Fibroblast of pulmonary artery (primary cell): ENCODE results near the gene GPR160.
A peak's percentile ranks its signal among the peaks of the same experiment; 100 is the strongest.
"Not testable (repeated sequence)": the region's sequence is repeated elsewhere in the genome, so short reads cannot be mapped to it uniquely, and the experiment has no call there.

ENCODE experiments used
- DNase-seq: peaks from one replicate; pipeline ENCODE4 v3.0.0-alpha.2; 2010; ENCODE audit warnings: low read depth
- H3K4me3 ChIP-seq: replicated peaks from 2 replicates; pipeline ENCODE4 v1.5.1; 2011; ENCODE audit warnings: low read depth, mild to moderate bottlenecking, control low read depth, low read length, moderate library complexity
- TF ChIP-seq, protein P1 (sequence below): IDR thresholded peaks from 2 replicates; pipeline ENCODE4 v1.5.1; 2011; ENCODE audit warnings: mild to moderate bottlenecking, control low read depth, low read length, inconsistent platforms; ENCODE audit errors: missing control alignments

The GPR160 gene

DNA sequence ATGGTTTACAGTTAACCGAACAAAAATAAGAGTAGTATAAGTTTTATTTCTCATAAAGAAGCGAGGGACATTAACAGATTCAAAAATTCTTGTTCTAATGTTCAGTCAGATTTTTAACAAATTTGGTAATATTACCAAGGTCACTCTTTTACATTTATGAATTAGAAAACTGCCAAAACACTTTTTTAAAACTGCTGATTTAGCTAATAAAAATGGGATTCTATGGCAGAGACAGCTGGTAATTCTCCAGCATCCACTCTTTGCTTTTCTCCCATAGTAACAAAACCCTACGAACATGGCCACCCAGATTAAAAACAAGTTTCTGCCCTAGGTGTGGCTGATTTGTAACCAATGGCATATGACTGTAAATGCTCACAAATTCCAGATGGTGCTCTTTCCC is 71.2 kb downstream of the GPR160 start:
- TF ChIP-seq, protein P1, sequence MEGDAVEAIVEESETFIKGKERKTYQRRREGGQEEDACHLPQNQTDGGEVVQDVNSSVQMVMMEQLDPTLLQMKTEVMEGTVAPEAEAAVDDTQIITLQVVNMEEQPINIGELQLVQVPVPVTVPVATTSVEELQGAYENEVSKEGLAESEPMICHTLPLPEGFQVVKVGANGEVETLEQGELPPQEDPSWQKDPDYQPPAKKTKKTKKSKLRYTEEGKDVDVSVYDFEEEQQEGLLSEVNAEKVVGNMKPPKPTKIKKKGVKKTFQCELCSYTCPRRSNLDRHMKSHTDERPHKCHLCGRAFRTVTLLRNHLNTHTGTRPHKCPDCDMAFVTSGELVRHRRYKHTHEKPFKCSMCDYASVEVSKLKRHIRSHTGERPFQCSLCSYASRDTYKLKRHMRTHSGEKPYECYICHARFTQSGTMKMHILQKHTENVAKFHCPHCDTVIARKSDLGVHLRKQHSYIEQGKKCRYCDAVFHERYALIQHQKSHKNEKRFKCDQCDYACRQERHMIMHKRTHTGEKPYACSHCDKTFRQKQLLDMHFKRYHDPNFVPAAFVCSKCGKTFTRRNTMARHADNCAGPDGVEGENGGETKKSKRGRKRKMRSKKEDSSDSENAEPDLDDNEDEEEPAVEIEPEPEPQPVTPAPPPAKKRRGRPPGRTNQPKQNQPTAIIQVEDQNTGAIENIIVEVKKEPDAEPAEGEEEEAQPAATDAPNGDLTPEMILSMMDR: no peak

DNA sequence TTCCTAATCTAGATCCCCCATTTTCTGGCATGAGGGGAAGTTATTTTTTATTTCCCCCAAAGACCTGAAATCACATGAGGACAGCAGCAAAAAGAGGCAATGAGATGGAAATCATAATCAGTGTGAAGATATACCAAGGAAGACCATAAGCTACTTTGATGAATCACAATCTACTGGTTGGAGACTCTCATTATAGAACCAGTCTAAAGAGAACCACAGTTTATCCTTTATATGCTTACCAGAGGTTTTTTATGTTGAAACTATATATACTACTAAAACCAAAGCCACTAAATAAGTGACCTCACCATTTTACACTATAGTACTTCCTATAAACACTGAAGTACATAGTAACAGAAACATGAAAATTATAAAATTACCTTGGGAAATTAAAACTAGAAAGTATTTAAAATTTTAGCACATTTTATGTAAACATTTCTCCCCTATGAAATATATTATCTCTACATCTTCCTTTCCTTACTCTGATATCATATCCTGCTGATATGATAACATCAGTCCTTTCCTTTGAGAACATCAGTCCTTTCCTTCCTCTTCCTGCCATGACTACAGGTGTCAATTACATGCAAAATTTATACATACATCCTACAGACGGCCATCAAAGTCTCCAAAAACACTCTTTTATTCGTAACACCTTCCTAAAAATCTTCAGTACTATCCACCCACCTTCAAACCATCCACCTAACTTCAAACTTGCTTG is 71.9 kb downstream of the GPR160 start:
- DNase-seq: no peak
- TF ChIP-seq, protein P1: no peak
- H3K4me3 ChIP-seq: no peak overlapping the region

More for the DNA sequence above, 71.2 kb downstream of the GPR160 start:
- DNase-seq: no peak
- no peak overlapping the region for H3K4me3 ChIP-seq

DNA sequence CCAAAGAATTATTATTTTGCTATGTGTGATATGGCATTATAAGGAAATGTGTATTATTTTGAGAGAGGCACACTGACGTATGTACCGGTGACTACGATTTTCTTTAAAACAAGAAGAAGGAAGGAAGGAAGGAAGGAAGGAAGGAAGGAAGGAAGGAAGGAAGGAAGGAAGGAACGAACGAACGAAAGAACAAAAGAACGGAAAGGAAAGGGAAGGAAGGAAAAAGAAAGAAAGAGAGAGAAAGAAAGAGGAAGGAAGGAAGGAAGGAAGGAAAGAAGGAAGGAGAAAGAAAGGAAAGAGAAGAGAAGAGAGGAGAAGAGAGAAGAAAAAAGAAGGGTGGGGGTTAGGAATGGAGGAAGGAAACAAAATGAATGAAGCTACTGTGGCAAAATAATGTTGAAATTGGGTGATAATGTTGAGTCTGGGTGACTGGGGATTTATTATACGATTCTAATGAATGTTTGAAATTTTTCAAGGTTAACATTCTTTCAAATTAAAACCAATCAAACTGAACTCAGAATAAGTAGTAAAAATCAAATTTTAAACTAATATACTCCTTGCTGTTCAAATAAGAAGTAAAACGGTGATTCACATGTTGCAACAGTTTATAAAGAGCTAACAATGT is 73.5 kb downstream of the GPR160 start:
- H3K4me3 ChIP-seq: no peak overlapping the region
- TF ChIP-seq, protein P1: no peak
- no peak for DNase-seq

DNA sequence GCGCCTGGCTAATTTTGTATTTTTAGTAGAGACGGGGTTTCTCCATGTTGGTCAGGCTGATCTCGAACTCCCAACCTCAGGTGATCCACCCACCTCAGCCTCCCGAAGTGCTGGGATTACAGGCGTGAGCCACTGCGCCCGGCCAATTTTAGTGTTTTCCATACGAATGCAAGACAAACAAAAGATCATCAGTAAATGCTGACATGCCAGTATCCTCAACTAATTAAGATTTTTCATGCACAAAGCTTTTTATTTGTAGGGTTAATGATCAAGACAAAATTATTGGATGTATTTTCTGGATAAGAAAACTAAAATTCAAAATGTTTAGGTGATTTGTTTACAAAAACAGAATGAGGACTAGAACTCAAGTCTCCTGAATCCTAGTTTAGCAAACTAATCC is 76.4 kb downstream of the GPR160 start:
- H3K4me3 ChIP-seq, DNase-seq: not testable (repeated sequence)

DNA sequence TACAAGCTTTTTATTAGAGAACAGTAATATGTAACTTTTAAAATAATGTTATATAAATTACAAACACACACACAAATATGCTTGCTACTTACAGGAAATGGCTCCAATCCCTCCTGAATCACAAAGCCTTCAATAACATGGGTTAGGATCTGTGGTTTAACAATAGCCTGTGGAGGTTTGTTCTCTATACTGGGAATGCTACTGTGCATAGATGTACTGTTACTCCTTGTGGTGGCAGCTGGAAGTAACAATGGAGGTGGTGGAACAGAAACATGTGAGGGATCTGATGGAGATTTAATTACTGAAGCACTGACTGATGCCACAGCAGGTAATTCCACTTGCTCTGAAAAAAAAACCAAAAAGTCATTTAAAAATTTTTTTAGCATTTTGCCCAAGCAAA is 79.3 kb downstream of the GPR160 start:
- TF ChIP-seq, protein P1: peak; percentile 44
- no peak overlapping the region for H3K4me3 ChIP-seq

DNA sequence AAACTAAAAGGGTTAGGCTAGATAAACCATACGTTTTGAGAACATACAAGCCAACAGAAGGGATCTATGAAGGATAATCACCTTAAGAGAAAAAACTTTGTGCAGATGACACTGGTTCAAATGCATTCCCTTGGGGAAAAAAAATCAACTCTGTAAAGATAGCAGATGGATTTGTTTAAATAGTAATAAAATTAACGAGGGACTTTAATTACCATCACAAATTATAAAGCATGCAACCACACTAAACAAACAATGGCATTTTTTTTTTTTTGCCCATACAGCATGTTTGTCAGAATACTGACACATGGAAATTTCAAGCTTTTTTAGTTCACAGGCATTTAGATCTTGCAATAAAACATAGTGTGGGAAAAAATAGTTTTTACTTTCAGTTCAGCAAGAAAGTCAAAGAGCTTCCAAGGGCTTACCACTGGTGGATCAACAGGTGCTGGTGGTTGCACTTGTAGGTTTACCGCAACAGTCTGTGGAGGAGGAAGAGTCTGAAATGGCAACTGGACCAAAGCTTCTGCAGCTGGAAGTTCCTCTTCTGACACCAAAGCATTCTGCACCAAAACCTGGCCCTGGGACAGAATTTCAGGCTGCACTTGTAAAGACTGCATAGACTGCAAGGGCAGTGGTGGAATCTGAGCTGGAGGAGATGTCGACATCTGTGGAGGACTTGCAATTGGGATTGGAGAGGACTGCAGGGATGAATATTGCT is 90.6 kb downstream of the GPR160 start:
- TF ChIP-seq, protein P1: no peak
- H3K4me3 ChIP-seq: no peak overlapping the region
- no peak for DNase-seq

More for the DNA sequence above, 79.3 kb downstream of the GPR160 start:
- DNase-seq: peak; percentile 20

DNA sequence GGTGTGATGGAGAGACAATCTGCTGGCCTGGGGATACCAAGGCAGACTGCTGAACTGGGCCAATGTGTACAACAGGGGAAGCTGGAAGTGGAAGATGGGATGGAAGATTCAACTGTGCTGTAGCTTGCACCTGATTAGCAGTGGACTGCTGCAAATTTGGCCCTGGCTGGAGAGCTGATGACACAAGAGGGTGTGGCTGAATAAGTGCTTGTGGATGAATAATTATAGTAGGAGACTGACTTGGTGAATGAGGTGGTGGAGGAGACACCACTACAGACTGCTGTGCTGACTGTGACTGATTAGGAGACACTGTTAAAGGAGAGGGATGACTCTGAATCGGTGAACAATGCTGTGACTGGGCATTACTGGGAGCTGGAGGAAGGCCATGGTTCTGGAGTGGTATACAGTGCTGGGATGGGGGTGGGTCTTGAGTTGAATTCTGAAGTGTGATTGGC is 91.2 kb downstream of the GPR160 start:
- DNase-seq: peak; percentile 22
- TF ChIP-seq, protein P1: no peak
- H3K4me3 ChIP-seq: no peak overlapping the region
